Vagina (tissue), 2 donors: Measurements from ENCODE around the gene AIFM3. TPM values are rescaled to one million over a fixed set of nuclear protein-coding genes. Genes with fewer than 3 reads are reported as not detected.
A peak's percentile ranks its signal among the peaks of the same experiment; 100 is the strongest.

Experiments
- DNase-seq, 2 donors: peaks; one replicate each; pipeline ENCODE4 v3.0.0-alpha.2; 2017; ENCODE audit errors: extremely low spot score in 2 of 2
- H3K27ac ChIP-seq: fragments of 200-600 bp; sonication (generic); one replicate; pipeline ENCODE4 v1.5.1; 2019
- H3K27me3 ChIP-seq: fragments of 200-600 bp; sonication (generic); one replicate; pipeline ENCODE4 v1.5.1; 2019
- H3K36me3 ChIP-seq, 2 donors: fragments of 200-600 bp; sonication (generic); one replicate each; pipeline ENCODE4 v1.5.1; 2017 to 2019
- H3K4me1 ChIP-seq: fragments of 200-600 bp; sonication (generic); one replicate; pipeline ENCODE4 v1.5.1; 2019
- H3K4me3 ChIP-seq, 2 donors: fragments of 200-600 bp; sonication (generic); 1 replicate in 1 of 2; 2 replicates in 1 of 2; pipeline ENCODE4 v1.5.1; 2016 to 2019
- H3K9me3 ChIP-seq: fragments of 200-600 bp; sonication (generic); one replicate; pipeline ENCODE4 v1.5.1; 2019
- POLR2A ChIP-seq, 2 donors: fragments of 450-650 bp; IDR thresholded peaks; one replicate each; pipeline ENCODE4 v1.6.1; 2017; ENCODE audit warnings: antibody characterized with exemption in 2 of 2, mild to moderate bottlenecking in 2 of 2, moderate library complexity in 2 of 2
- POLR2AphosphoS5 ChIP-seq, 2 donors: sonication (generic); formaldehyde crosslinking; IDR thresholded peaks; one replicate each; pipeline ENCODE4 v1.9.0; 2017; ENCODE audit warnings: antibody characterized with exemption in 2 of 2, mild to moderate bottlenecking in 2 of 2, low read depth in 1 of 2; ENCODE audit not compliant: insufficient read depth in 1 of 2
- intact Hi-C: fragments of 100-400 bp; cut with DNase I; formaldehyde crosslinking; loops from one replicate; pipeline ENCODE4 v1.15.1; 2023
- total RNA-seq: library from RNA; depleted of rRNA; stranded (reverse); fragments of >200 nt; gene quantifications from one replicate; pipeline ENCODE4 v1.2.3, GENCODE V29; 2016
- TF ChIP-seq, protein P1 (sequence below), 3 experiments: fragments of 450-650 bp in 2 of 3; fragments of 200-600 bp in 1 of 3; sonication (generic) in 1 of 3; IDR thresholded peaks; one replicate each; pipeline ENCODE4 v1.5.1; 2017 to 2019; ENCODE audit warnings: antibody characterized with exemption in 3 of 3, mild to moderate bottlenecking in 2 of 3, moderate library complexity in 2 of 3

Gene AIFM3
- total RNA-seq, 1 donor from 2014 or later = not detected

DNA sequence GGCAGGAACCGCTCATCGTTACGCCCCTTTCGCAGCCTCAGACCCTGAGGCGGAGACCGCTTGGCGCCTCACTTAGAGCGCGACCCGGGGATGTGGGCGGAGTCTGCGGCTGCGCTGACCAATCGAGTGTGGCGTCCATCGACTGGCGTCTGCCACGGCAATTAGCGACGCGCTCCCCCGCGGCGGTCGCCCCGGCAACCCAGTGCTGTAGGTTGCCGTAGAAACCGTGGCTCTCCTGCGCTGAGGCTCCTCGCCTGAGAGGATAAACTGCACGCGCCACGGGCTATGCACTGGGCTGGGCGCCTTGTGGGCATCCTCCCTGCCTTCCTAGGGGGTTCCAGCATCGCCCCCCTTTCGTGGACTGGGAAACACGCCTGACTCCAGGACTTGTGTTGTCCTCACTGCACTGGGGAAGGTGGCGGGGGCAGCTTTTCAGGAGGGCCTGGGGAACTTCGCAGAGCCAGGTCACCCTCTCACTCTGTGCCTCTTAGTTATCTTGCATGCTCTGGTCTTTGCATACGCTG lies 47.2 kb downstream of the AIFM3 start:
- peak in 1 of 2 donors; percentile 73 for TF ChIP-seq POLR2AphosphoS5 (IDR thresholded peaks at IDR 0.05; ENCODE audit: insufficient read depth in 1 of 2, low read depth in 1 of 2)
- TF ChIP-seq, protein P1, sequence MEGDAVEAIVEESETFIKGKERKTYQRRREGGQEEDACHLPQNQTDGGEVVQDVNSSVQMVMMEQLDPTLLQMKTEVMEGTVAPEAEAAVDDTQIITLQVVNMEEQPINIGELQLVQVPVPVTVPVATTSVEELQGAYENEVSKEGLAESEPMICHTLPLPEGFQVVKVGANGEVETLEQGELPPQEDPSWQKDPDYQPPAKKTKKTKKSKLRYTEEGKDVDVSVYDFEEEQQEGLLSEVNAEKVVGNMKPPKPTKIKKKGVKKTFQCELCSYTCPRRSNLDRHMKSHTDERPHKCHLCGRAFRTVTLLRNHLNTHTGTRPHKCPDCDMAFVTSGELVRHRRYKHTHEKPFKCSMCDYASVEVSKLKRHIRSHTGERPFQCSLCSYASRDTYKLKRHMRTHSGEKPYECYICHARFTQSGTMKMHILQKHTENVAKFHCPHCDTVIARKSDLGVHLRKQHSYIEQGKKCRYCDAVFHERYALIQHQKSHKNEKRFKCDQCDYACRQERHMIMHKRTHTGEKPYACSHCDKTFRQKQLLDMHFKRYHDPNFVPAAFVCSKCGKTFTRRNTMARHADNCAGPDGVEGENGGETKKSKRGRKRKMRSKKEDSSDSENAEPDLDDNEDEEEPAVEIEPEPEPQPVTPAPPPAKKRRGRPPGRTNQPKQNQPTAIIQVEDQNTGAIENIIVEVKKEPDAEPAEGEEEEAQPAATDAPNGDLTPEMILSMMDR (IDR thresholded peaks at IDR 0.05) = no peak
- peak overlapping the region; percentile 55 for H3K27ac ChIP-seq

DNA sequence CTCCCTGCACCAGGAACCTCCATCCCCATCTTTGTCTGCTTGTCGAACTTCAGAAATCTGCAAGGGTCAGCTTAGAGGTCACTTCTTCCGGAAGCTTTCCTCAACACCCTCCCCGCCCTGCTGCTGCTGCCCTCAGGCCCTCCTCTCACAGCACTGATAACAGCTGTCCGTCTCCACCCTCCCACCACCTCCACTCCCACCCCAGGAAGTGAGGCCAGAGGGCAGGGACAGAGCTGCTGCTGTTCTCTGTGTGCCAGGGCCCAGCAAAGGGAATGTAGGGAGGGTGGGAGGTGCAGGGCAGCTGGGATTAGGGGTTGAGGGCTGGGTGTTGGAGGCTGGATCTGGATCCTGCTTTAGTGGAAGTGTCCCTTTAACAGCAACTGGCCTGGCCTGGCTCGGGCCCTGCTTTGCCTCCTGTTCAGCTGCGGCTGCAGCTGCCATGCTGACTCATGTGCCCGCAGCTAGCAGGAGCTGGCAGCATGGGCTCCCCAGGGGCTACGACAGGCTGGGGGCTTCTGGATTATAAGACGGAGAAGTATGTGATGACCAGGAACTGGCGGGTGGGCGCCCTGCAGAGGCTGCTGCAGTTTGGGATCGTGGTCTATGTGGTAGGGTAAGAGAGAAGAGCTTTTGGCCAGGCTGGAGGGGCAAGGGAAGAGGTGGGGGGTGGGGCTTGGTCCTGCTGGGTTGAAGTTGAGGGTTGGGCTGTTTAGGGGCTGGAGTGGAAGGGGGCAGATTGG lies 47.8 kb downstream of the AIFM3 start, which contains the start of gene P2RX6:
Gene P2RX6 (plus strand): TSS at position 440 of the 740 bp plus-strand sequence. CDS start 10 bp downstream, at position 450.
- Histone ChIP-seq H3K4me1 (peaks cover 29% of the 10 kb centered on the region), H3K27ac (peak within 1 kb of the TSS; percentile 55), H3K27me3 (no peaks in the 10 kb centered on the region), H3K4me3 (peak within 1 kb of the TSS; percentile 41 to 48), H3K9me3 (no peaks in the 10 kb centered on the region), H3K36me3 (no peaks in the 10 kb centered on the region)
- no peak for TF ChIP-seq POLR2AphosphoS5 (IDR thresholded peaks at IDR 0.05; ENCODE audit: insufficient read depth in 1 of 2, low read depth in 1 of 2)
- TF ChIP-seq, protein P1 (IDR thresholded peaks at IDR 0.05) = no peak
- TF ChIP-seq POLR2A (IDR thresholded peaks at IDR 0.05) = no peak
- intact Hi-C loops = no loop called here
- no peak for DNase-seq

More for the DNA sequence above, 47.2 kb downstream of the AIFM3 start:
- H3K4me3 ChIP-seq = peak overlapping the region; percentile 41 to 48
- H3K4me1 ChIP-seq = peaks cover 29% of the 10 kb centered on the region
- H3K27me3 ChIP-seq = no peaks in the 10 kb centered on the region
- H3K36me3 ChIP-seq = no peaks in the 10 kb centered on the region
- H3K9me3 ChIP-seq = no peaks in the 10 kb centered on the region
- intact Hi-C loops = no loop called here
- DNase-seq = no peak

DNA sequence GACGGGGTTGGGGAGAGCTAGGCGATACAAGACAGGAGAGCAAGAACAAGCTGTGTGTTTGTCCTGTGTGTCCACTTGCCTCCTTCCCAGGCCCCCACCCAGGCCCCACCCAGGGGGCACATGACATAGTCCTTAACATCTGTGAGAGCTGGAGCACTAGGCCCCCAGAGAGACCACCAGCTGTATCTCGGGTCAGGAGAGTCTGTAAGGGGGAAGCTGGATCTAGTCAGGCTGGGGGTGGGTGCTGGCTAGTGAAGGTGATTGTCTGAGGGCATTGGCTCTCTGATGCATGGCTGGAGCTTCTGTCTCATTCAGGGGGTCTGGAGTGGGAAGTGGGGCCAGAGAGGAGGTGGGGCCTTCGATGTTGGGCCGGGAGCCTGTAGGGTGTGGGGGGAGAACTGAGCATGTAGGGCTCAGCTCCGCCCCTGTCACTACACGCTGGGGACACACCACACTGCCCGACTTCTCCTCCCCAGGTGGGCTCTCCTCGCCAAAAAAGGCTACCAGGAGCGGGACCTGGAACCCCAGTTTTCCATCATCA lies 48.5 kb downstream of the AIFM3 start:
- peaks cover 29% of the 10 kb centered on the region for H3K4me1 ChIP-seq
- H3K27ac ChIP-seq = peak overlapping the region; percentile 55
- H3K27me3 ChIP-seq = no peaks in the 10 kb centered on the region
- no peak for DNase-seq
- TF ChIP-seq POLR2AphosphoS5 (IDR thresholded peaks at IDR 0.05; ENCODE audit: insufficient read depth in 1 of 2, low read depth in 1 of 2) (no peak), POLR2A (IDR thresholded peaks at IDR 0.05) (no peak)
- TF ChIP-seq, protein P1 (IDR thresholded peaks at IDR 0.05) = no peak
- no peaks in the 10 kb centered on the region for H3K36me3 ChIP-seq
- H3K4me3 ChIP-seq = no peak overlapping the region
- intact Hi-C loops = no loop called here
- no peaks in the 10 kb centered on the region for H3K9me3 ChIP-seq

DNA sequence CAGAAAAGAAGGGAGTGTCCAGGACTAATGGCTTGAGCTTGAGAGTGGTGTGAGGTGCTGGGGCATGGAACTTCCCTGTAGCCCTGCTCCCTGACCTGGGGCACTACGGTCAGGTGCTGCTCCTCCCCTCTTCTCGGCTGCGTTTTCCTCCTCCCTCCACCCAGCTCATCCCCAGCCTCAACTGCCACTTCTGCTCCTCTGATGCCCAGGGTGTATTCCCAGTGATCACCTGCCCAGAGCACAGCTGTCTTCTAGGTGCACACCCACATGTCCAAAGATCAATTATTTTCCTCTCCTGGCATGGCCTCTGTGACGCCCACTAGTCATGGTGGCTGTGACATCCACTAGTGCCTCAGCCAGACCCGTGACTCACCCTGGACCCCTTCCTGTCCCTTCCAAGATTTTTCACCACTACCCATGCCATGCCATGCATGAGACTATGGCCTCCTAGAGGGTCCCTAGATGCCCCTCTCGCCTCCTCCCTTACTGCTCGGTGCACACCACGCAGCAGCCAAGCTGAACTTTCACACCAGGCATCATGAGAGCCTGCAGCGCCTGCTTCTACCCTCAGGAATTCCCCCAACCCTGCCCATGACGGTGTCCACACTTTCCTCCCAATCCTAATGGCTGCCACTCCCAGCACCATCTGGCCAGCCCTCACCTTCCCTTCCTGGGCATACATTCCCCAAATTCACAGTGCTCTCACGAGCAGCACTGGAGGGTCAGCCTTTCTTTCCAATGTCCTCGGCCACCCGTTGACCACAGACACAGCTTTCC lies 49.8 kb downstream of the AIFM3 start:
- DNase-seq = no peak
- H3K4me3 ChIP-seq = no peak overlapping the region
- no peak overlapping the region for H3K27ac ChIP-seq
- no peaks in the 10 kb centered on the region for H3K27me3 ChIP-seq
- TF ChIP-seq, protein P1 (IDR thresholded peaks at IDR 0.05) = no peak
- TF ChIP-seq POLR2AphosphoS5 (IDR thresholded peaks at IDR 0.05; ENCODE audit: insufficient read depth in 1 of 2, low read depth in 1 of 2) = no peak
- no peak for TF ChIP-seq POLR2A (IDR thresholded peaks at IDR 0.05)
- no peaks in the 10 kb centered on the region for H3K36me3 ChIP-seq
- H3K9me3 ChIP-seq = no peaks in the 10 kb centered on the region
- intact Hi-C loops = no loop called here
- peaks cover 29% of the 10 kb centered on the region for H3K4me1 ChIP-seq
